IMR-90 (cell line): Measurements from ENCODE around the gene FKBP7. TPM values are rescaled to one million over a fixed set of nuclear protein-coding genes. Genes with fewer than 3 reads are reported as not detected.

Experiments
- ATAC-seq: fragments of 200-7000 bp; cut with Tn5 transposase; 2 replicates; pipeline ENCODE4 v1.9.1; 2020; ENCODE audit warnings: low read depth, mild to moderate bottlenecking, moderate library complexity
- BruUV-seq: library from RNA; stranded (reverse); fragments of 400-500 nt; replicated peaks from 2 replicates; lab custom pipeline; 2021; lab: Mats Ljungman, UMichigan
- CTCF ChIA-PET: fragments of 300-600 bp; formaldehyde crosslinking; extraction: SDS; loops from one replicate; lab custom pipeline; 2021; ENCODE audit warnings: antibody characterized with exemption; lab: Yijun Ruan, JAX
- POLR2A ChIA-PET: fragments of 300-600 bp; sonication (Branson Sonifier 250); formaldehyde crosslinking; loops from one replicate; lab custom pipeline; 2022; ENCODE audit warnings: antibody characterized with exemption; ENCODE audit not compliant: unreplicated experiment; lab: Charles Lee
- DNase-seq: peaks from one replicate; pipeline ENCODE4 v3.0.0; 2013
- H2AFZ ChIP-seq: replicated peaks from 2 replicates; pipeline ENCODE3; 2013; ENCODE audit warnings: low read length, mild to moderate bottlenecking; ENCODE audit not compliant: poor library complexity
- H2AK5ac ChIP-seq: 2 replicates; pipeline ENCODE4 v1.6.1; 2013; ENCODE audit warnings: low read depth, low read length, inconsistent platforms
- H2AK9ac ChIP-seq: replicated peaks from 2 replicates; pipeline ENCODE3; 2013; ENCODE audit warnings: mild to moderate bottlenecking, low read depth, low read length, moderate library complexity; ENCODE audit not compliant: poor library complexity
- H2BK120ac ChIP-seq: 2 replicates; pipeline ENCODE4 v1.6.1; 2013; ENCODE audit warnings: low read depth, low read length, inconsistent platforms
- H2BK15ac ChIP-seq: 3 replicates; pipeline ENCODE4 v1.6.1; 2013; ENCODE audit warnings: low read depth, low read length, inconsistent platforms
- H2BK20ac ChIP-seq: 2 replicates; pipeline ENCODE4 v1.6.1; 2013; ENCODE audit warnings: low read depth, mild to moderate bottlenecking, inconsistent platforms, low read length, moderate library complexity
- H2BK5ac ChIP-seq: 2 replicates; pipeline ENCODE4 v1.6.1; 2013; ENCODE audit warnings: mild to moderate bottlenecking, low read depth, low read length, inconsistent platforms; ENCODE audit not compliant: poor library complexity, severe bottlenecking
- H3K14ac ChIP-seq: replicated peaks from 2 replicates; pipeline ENCODE4 v1.6.1; 2013; ENCODE audit warnings: low read depth, low read length, inconsistent platforms
- H3K18ac ChIP-seq: 2 replicates; pipeline ENCODE4 v1.6.1; 2013; ENCODE audit warnings: low read depth, low read length, control low read depth
- H3K23ac ChIP-seq: 2 replicates; pipeline ENCODE4 v1.6.1; 2013; ENCODE audit warnings: low read depth, low read length, inconsistent platforms
- H3K27ac ChIP-seq: 2 replicates; pipeline ENCODE4 v1.5.1; 2013; ENCODE audit warnings: mild to moderate bottlenecking, control low read depth, low read length; ENCODE audit not compliant: insufficient read depth
- H3K27me3 ChIP-seq: 2 replicates; pipeline ENCODE4 v1.6.1; 2013; ENCODE audit warnings: low read length; ENCODE audit not compliant: control insufficient read depth, insufficient read depth
- H3K36me3 ChIP-seq: 2 replicates; pipeline ENCODE4 v1.6.1; 2013; ENCODE audit warnings: low read length, mixed read lengths; ENCODE audit not compliant: control insufficient read depth, insufficient read depth
- H3K4ac ChIP-seq: 2 replicates; pipeline ENCODE4 v1.6.1; 2013; ENCODE audit warnings: low read depth, low read length, inconsistent platforms
- H3K4me1 ChIP-seq: 2 replicates; pipeline ENCODE4 v1.6.1; 2013; ENCODE audit warnings: low read length, mixed read lengths; ENCODE audit not compliant: control insufficient read depth, insufficient read depth
- H3K4me2 ChIP-seq: 2 replicates; pipeline ENCODE4 v1.6.1; 2013; ENCODE audit warnings: low read depth, mild to moderate bottlenecking, control low read depth, low read length, moderate library complexity
- H3K4me3 ChIP-seq: 2 replicates; pipeline ENCODE4 v1.5.1; 2013; ENCODE audit warnings: low read depth, mild to moderate bottlenecking, control low read depth, low read length, moderate library complexity; ENCODE audit not compliant: insufficient read depth
- H3K56ac ChIP-seq: 2 replicates; pipeline ENCODE4 v1.6.1; 2013; ENCODE audit warnings: low read length, inconsistent platforms; ENCODE audit not compliant: insufficient read depth; ENCODE audit errors: extremely low read depth
- H3K79me1 ChIP-seq, 2 experiments: 2 replicates each; pipeline ENCODE4 v1.6.1; 2013; ENCODE audit warnings: low read length in 2 of 2, inconsistent platforms in 1 of 2, low read depth in 1 of 2
- H3K9ac ChIP-seq: 2 replicates; pipeline ENCODE4 v1.6.1; 2013; ENCODE audit warnings: low read depth, low read length, control low read depth
- H3K9me1 ChIP-seq: 2 replicates; pipeline ENCODE4 v1.6.1; 2013; ENCODE audit warnings: low read length, inconsistent platforms; ENCODE audit not compliant: insufficient read depth
- H3K9me3 ChIP-seq: 2 replicates; pipeline ENCODE4 v1.6.1; 2013; ENCODE audit warnings: low read length; ENCODE audit not compliant: control insufficient read depth, insufficient read depth
- H4K20me1 ChIP-seq: 2 replicates; pipeline ENCODE4 v1.6.1; 2013; ENCODE audit warnings: low read length, inconsistent platforms; ENCODE audit not compliant: insufficient read depth
- H4K5ac ChIP-seq: 2 replicates; pipeline ENCODE4 v1.6.1; 2013; ENCODE audit warnings: mild to moderate bottlenecking, low read depth, low read length, control low read depth
- H4K8ac ChIP-seq, 2 experiments: 2 replicates each; pipeline ENCODE4 v1.6.1; 2013; ENCODE audit warnings: low read depth in 2 of 2, low read length in 2 of 2, control low read depth in 1 of 2, inconsistent platforms in 1 of 2
- H4K91ac ChIP-seq: 2 replicates; pipeline ENCODE4 v1.6.1; 2013; ENCODE audit warnings: low read depth, low read length, inconsistent platforms; ENCODE audit not compliant: insufficient read depth
- RCOR1 ChIP-seq: IDR thresholded peaks from 2 replicates; pipeline ENCODE4 v1.6.1; 2012; ENCODE audit warnings: mild to moderate bottlenecking, low read length, improper control_type of control experiment; ENCODE audit not compliant: insufficient replicate concordance
- WGBS, 2 experiments: methylation state at CpG; one replicate each; pipeline versions ENCODE4 v1.1.5 to v1.1.7; 2013; ENCODE audit warnings: missing lambda C conversion rate in 2 of 2; ENCODE audit not compliant: insufficient read length in 1 of 2; ENCODE audit errors: extremely low coverage in 2 of 2; 5-methylcytosine and 5-hydroxymethylcytosine counted together
- dilution Hi-C: fragments of 300-500 bp; cut with HindIII; formaldehyde crosslinking; loops from one replicate; pipeline ENCODE4 v1.14.3; 2018; ENCODE audit warnings: low sequenced_read_pairs; ENCODE audit not compliant: unreplicated experiment
- in situ Hi-C: fragments of 300-500 bp; cut with MboI; formaldehyde crosslinking; loops from 3 replicates; pipeline ENCODE4 v1.14.3; 2019; ENCODE audit warnings: low sequenced_read_pairs, inconsistent platforms, mixed read lengths
- intact Hi-C: fragments of 100-400 bp; cut with micrococcal nuclease; formaldehyde crosslinking; loops from 2 replicates; pipeline ENCODE4 v1.10.0; 2022
- polyA plus RNA-seq, 3 experiments: library from polyadenylated mRNA; depleted of rRNA; stranded (reverse); fragments of >200 nt; gene quantifications; 2 replicates each; pipeline ENCODE4 v1.2.3, GENCODE V29; 2012; ENCODE audit warnings: low replicate concordance in 1 of 3
- total RNA-seq: library from RNA; depleted of rRNA; stranded (reverse); fragments of >200 nt; gene quantifications from 2 replicates; pipeline ENCODE4 v1.2.3, GENCODE V29; 2012

FKBP7 gene
- total and polyA plus RNA-seq, 2 of the 4 experiments (the other 2 are of a cell fraction): 32.6 to 51.0 TPM

- no peak overlapping the region for H3K23ac ChIP-seq
- no peaks in the 10 kb centered on the region for H3K27me3 ChIP-seq
- peaks cover 2 to 4% of the 10 kb centered on the region in 2 experiments; a peak in 2 of 4 replicates for H3K79me1 ChIP-seq
- dilution Hi-C loops (no loop called here), in situ Hi-C loops (no loop called here), intact Hi-C loops (no loop called here)
- no peak for TF ChIP-seq RCOR1
- no peak overlapping the region for H3K4me2 ChIP-seq
- no peak overlapping the region for H2BK5ac ChIP-seq
- H3K14ac ChIP-seq: no peak overlapping the region
- no peak for ATAC-seq
- no peak overlapping the region for H2AK9ac ChIP-seq
- ChIA-PET CTCF (no interaction called here), POLR2A (no interaction called here)
- no peaks in the 10 kb centered on the region for H3K9me3 ChIP-seq
- no peak overlapping the region for H3K27ac ChIP-seq
- H3K36me3 ChIP-seq: peaks cover 6% of the 10 kb centered on the region; the same call in 1 of the 2 replicates
- peak; percentile 29 for DNase-seq
- no peak overlapping the region for H3K56ac ChIP-seq
- WGBS, 2 experiments: no CpG with 5 or more reads among the region's 2 CpGs
- H3K4ac ChIP-seq: no peak overlapping the region
- no peak overlapping the region for H4K91ac ChIP-seq
- H4K8ac ChIP-seq: no peak overlapping the region
- no peak overlapping the region for H3K9ac ChIP-seq
- no peak overlapping the region for H2AK5ac ChIP-seq
- no peak overlapping the region for H3K18ac ChIP-seq
- H3K4me3 ChIP-seq: no peak overlapping the region
- no peak overlapping the region for H2BK120ac ChIP-seq
- BruUV-seq: no TSS peak
- peaks cover 2% of the 10 kb centered on the region; the same call in 1 of the 2 replicates for H3K4me1 ChIP-seq
- H2BK15ac ChIP-seq: no peak overlapping the region
- no peaks in the 10 kb centered on the region for H3K9me1 ChIP-seq
- H2BK20ac ChIP-seq: no peak overlapping the region
- no peaks in the 10 kb centered on the region for H4K20me1 ChIP-seq
- no peak overlapping the region for H2AFZ ChIP-seq
- H4K5ac ChIP-seq: no peak overlapping the region
Measured at GRCh38 chr2:178512484-178512883, 34.1 kb upstream of the FKBP7 start.
